Measurements from ENCODE around the gene RASL11A. TPM values are rescaled to one million over a fixed set of nuclear protein-coding genes. Genes with fewer than 3 reads are reported as not detected.

RASL11A gene
- total RNA-seq, 1 experiment from 2014 or later, result 2.7 TPM

DNA sequence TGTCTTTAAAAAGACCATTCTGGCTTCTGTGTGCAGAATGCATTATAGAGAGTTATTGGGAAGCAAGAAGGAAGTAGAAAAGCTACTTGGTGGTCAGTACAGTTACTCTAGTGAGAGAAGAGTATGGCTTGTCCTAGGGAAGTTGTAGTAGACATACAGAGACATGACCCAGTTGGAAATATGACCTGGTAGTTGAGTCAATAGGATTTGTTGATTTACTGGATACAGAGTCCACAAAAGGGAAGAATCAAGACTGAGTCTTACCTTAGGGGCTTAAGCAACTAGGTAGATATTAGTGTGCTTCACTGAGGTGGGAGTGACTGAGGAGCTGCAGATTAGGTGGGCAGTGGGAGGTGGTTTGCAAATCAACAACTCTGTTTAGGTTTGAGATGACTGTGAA is 48.8 kb downstream of the RASL11A start:
- Mint-ChIP-seq H3K36me3 (ENCODE audit: insufficient read depth in 1 of 3, low read depth in 3 of 3) (no peaks in the 10 kb centered on the region; a peak in 1 of 7 replicates), H3K4me3 (no peak overlapping the region), H3K27me3 (ENCODE audit: low read depth) (peaks cover 14% of the 10 kb centered on the region), H3K9me3 (peaks cover 0 to 5% of the 10 kb centered on the region in 2 experiments; a peak in 2 of 5 replicates), H3K27ac (no peak overlapping the region), H3K4me1 (no peaks in the 10 kb centered on the region)
- no peaks in the 10 kb centered on the region for H3K27me3 ChIP-seq (ENCODE audit: insufficient read depth, low read length)
- no peak overlapping the region for H3T11ph ChIP-seq (ENCODE audit: low read length)
- no peak overlapping the region for H3K23ac ChIP-seq (ENCODE audit: insufficient read length, low read depth, low read length)
- no peak overlapping the region for H2BK5ac ChIP-seq (ENCODE audit: insufficient read length, low read length)
- TF ChIP-seq, protein P1, sequence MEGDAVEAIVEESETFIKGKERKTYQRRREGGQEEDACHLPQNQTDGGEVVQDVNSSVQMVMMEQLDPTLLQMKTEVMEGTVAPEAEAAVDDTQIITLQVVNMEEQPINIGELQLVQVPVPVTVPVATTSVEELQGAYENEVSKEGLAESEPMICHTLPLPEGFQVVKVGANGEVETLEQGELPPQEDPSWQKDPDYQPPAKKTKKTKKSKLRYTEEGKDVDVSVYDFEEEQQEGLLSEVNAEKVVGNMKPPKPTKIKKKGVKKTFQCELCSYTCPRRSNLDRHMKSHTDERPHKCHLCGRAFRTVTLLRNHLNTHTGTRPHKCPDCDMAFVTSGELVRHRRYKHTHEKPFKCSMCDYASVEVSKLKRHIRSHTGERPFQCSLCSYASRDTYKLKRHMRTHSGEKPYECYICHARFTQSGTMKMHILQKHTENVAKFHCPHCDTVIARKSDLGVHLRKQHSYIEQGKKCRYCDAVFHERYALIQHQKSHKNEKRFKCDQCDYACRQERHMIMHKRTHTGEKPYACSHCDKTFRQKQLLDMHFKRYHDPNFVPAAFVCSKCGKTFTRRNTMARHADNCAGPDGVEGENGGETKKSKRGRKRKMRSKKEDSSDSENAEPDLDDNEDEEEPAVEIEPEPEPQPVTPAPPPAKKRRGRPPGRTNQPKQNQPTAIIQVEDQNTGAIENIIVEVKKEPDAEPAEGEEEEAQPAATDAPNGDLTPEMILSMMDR (conservative IDR thresholded peaks at IDR 0.05), result no peak
- H4K8ac ChIP-seq (replicated peaks; ENCODE audit: insufficient read length, low read depth, low read length), result no peak overlapping the region
- H3K4me1 ChIP-seq (ENCODE audit: insufficient read depth, low read length), result no peaks in the 10 kb centered on the region
- H3K23me2 ChIP-seq (ENCODE audit: insufficient read length, low read depth, low read length, poor library complexity, severe bottlenecking), result no peaks in the 10 kb centered on the region
- no peaks in the 10 kb centered on the region for H3K9me3 ChIP-seq (ENCODE audit: control insufficient read depth, low read depth, low read length)
- no peak overlapping the region for H2BK15ac ChIP-seq (ENCODE audit: low read depth, low read length)
- H4K5ac ChIP-seq (ENCODE audit: insufficient read length, low read depth, low read length), result no peak overlapping the region
- H3K79me1 ChIP-seq (ENCODE audit: insufficient read depth, low read depth, low read length, poor library complexity, severe bottlenecking), result no peaks in the 10 kb centered on the region
- no peak overlapping the region for H3K14ac ChIP-seq (ENCODE audit: insufficient read depth, low read length)
- H3K56ac ChIP-seq (ENCODE audit: insufficient read length, low read depth, low read length), result no peak overlapping the region
- no peak overlapping the region for H4K91ac ChIP-seq (ENCODE audit: insufficient read length, low read depth, low read length)
- no peak overlapping the region for H2BK120ac ChIP-seq (ENCODE audit: low read depth, low read length, poor library complexity, severe bottlenecking)
- H3K4ac ChIP-seq (ENCODE audit: low read depth, low read length), result no peak overlapping the region
- H3K9ac ChIP-seq (ENCODE audit: extremely low read depth, insufficient read length, low read length), result no peak overlapping the region
- no peak overlapping the region for H2AK5ac ChIP-seq (ENCODE audit: insufficient read length, low read length)
- no peak overlapping the region for H2BK20ac ChIP-seq (ENCODE audit: low read depth, low read length, poor library complexity, severe bottlenecking)
- DNase-seq, result no peak
- H4K20me1 ChIP-seq (ENCODE audit: control insufficient read depth, insufficient read depth, insufficient read length), result no peaks in the 10 kb centered on the region
- no peak overlapping the region for H3K4me2 ChIP-seq (ENCODE audit: insufficient read depth, insufficient read length, low read length)
- H2AFZ ChIP-seq (ENCODE audit: low read length), result no peak overlapping the region
- no peak overlapping the region for H3K27ac ChIP-seq (ENCODE audit: insufficient read length, low read depth, low read length)
- no peaks in the 10 kb centered on the region for H3K79me2 ChIP-seq (ENCODE audit: insufficient read depth, low read length)
- H2BK12ac ChIP-seq (ENCODE audit: insufficient read length, low read depth, low read length), result no peak overlapping the region
- no peak overlapping the region for H3K18ac ChIP-seq (ENCODE audit: insufficient read length, low read depth, low read length)

Data from H9 (cell line).